Activated naive CD4-positive, alpha-beta T cell treated with Interleukin-2 at 50 U/mL for 16 hours (primary cell): ENCODE results near the gene GHR.

Experiments used
- DNase-seq: peaks from one replicate; pipeline ENCODE4 v3.0.0-alpha.2; 2020

GHR gene

GRCh38 chr5:42467572-42467971, 44.3 kb downstream of the GHR start:
- DNase-seq, result no peak

- DNase-seq, result no peak
Measured at GRCh38 chr5:42467981-42468524, 44.8 kb downstream of the GHR start.

GRCh38 chr5:42483472-42484154, 60.4 kb downstream of the GHR start:
- DNase-seq, result no peak

GRCh38 chr5:42487077-42487476, 63.8 kb downstream of the GHR start:
- no peak for DNase-seq

- DNase-seq, result no peak
Measured at GRCh38 chr5:42487821-42488220, 64.6 kb downstream of the GHR start.

GRCh38 chr5:42490831-42491230, 67.6 kb downstream of the GHR start:
- no peak for DNase-seq

GRCh38 chr5:42491699-42492098, 68.5 kb downstream of the GHR start:
- no peak for DNase-seq

GRCh38 chr5:42492974-42493373, 69.7 kb downstream of the GHR start:
- no peak for DNase-seq

GRCh38 chr5:42494414-42494813, 71.2 kb downstream of the GHR start:
- DNase-seq, result no peak

GRCh38 chr5:42495914-42496313, 72.7 kb downstream of the GHR start:
- no peak for DNase-seq

- no peak for DNase-seq
Measured at GRCh38 chr5:42496397-42497156, 73.3 kb downstream of the GHR start.

- no peak for DNase-seq
Measured at GRCh38 chr5:42498000-42498399, 74.8 kb downstream of the GHR start.

- no peak for DNase-seq
Measured at GRCh38 chr5:42499016-42499415, 75.8 kb downstream of the GHR start.

GRCh38 chr5:42500003-42500599, 76.9 kb downstream of the GHR start:
- DNase-seq, result no peak

- no peak for DNase-seq
Measured at GRCh38 chr5:42502613-42503470, 79.6 kb downstream of the GHR start.

GRCh38 chr5:42506662-42507061, 83.4 kb downstream of the GHR start:
- DNase-seq, result no peak

GRCh38 chr5:42507451-42508097, 84.3 kb downstream of the GHR start:
- DNase-seq, result no peak

GRCh38 chr5:42513246-42513645, 90.0 kb downstream of the GHR start:
- no peak for DNase-seq

- DNase-seq, result no peak
Measured at GRCh38 chr5:42514754-42515153, 91.5 kb downstream of the GHR start.

- DNase-seq, result no peak
Measured at GRCh38 chr5:42515504-42515903, 92.3 kb downstream of the GHR start.

GRCh38 chr5:42516282-42517042, 93.2 kb downstream of the GHR start:
- DNase-seq, result no peak

GRCh38 chr5:42517164-42517563, 93.9 kb downstream of the GHR start:
- DNase-seq, result no peak
